ENCODE measurements around the gene KLK6.
"Not testable (repeated sequence)": the region's sequence is repeated elsewhere in the genome, so short reads cannot be mapped to it uniquely, and the experiment has no call there.

Gene KLK6

GRCh38 chr19:50984416-50984815 is 15.0 kb upstream of the KLK6 start:
- DNase-seq, result not testable (repeated sequence)

DNA sequence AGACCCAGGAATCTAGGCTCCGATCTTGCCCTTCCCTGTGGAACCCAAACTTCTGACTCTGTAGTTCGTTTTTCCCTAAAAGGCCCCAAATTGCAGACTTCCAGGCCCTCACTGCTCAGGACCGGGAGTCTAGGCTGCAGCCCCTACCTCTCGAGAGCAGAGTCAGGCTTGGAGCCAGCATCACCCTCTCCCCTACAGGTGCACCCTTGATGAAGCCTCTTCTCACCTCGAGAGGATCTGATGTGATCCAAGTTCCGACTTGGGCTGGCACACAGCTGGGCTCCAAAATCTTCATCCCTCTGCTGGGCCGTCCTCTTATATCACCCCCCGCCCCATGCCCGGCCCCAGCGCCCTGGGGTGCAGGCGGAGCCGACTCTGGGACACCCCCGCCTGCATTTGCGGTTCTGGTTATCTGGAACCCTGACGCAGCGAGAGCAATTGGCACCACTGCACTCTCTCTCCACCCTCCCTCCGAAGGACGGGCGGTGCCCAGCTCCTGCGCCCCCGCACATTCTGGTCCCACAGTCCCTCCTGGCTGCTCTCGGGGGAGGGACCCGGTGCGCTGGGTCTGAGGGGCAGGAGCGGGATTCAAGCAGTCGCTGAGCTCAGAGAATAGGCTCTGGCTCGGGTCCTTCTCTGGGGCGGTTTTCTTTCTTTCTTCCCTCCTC is 14.4 kb upstream of the KLK6 start, which contains the start of gene KLK7:
TSS of gene KLK7 (minus strand) at position 293 of the 668 bp plus-strand sequence. CDS start 1,518 bp downstream, outside the sequence.
- no peak for DNase-seq

- no peak for DNase-seq
These were observed 12.8 kb upstream of the KLK6 start for GRCh38 chr19:50982186-50982585.

- no peak for DNase-seq
These were observed 12.3 kb upstream of the KLK6 start for GRCh38 chr19:50981587-50982146.

- DNase-seq, result no peak
These were observed 10.8 kb upstream of the KLK6 start for GRCh38 chr19:50980208-50980607.

DNA sequence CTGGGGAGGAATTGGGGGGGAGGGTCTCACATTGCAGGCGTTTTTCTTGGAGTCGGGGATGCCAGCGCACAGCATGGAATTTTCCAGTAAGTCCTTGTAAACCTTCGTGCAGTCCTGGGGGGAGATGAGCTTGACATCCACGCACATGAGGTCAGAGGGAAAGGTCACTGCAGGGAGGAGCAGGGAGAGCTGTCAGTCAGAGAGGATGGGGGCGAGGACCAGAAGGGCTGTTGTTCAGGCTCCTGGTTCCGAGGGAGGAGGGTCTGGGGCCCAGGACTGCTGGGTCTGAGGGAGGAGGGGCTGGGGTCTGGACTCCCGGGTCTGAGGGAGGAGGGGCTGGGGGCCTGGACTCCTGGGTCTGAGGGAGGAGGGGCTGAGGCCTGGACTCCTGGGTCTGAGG is 10.4 kb upstream of the KLK6 start:
- DNase-seq, result no peak

DNA sequence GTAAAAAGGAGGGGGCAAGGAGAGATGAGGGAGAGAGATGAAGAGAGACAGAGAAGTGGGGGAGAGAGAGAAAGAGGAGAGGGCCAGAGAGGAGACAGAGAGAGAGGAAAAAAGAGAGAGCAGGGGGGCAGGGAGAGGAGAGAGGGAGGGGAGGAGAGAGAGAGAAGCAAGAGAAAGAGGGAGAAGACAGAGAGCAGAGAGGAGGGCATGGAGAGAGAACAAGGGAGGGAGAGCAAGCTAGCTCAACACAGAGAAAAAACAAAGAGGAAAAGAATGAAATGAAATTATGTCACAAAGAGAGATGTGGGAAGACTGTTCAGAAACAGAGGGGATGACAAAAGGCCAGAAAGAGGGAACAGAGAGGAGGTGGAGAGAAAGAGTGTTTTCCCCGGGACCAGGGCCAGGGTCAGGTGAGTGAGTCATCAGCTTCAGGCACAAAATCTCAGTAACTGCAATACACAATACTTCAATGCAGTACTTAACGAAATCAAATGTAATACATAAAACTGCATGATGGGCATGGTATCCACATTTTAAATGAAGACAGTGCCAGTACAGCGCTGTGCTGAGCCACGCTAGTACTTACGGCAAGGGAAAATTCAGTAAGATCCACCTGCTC is 9.5 kb upstream of the KLK6 start:
- DNase-seq, result no peak

DNA sequence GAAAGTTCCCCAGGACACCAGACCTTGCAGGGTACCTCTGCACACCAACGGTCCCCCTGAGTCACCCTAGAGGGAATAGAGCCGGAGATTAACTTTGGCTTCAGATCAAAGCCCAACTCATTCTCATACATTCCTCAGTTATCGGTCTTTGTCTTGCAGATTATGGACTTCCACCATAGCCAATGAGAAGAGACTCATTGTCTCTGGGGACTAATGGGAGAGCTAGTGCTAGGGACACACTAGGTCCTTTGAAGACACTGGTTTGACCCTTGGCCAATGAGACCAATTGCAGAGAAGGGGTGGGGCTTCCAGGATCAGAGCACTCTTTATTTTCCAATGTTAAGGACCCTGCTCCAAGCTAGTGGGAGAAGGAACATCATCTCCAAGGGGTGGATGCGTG is 8.2 kb upstream of the KLK6 start:
- no peak for DNase-seq

- DNase-seq, result no peak
These were observed 6.4 kb upstream of the KLK6 start for GRCh38 chr19:50975766-50976165.

DNA sequence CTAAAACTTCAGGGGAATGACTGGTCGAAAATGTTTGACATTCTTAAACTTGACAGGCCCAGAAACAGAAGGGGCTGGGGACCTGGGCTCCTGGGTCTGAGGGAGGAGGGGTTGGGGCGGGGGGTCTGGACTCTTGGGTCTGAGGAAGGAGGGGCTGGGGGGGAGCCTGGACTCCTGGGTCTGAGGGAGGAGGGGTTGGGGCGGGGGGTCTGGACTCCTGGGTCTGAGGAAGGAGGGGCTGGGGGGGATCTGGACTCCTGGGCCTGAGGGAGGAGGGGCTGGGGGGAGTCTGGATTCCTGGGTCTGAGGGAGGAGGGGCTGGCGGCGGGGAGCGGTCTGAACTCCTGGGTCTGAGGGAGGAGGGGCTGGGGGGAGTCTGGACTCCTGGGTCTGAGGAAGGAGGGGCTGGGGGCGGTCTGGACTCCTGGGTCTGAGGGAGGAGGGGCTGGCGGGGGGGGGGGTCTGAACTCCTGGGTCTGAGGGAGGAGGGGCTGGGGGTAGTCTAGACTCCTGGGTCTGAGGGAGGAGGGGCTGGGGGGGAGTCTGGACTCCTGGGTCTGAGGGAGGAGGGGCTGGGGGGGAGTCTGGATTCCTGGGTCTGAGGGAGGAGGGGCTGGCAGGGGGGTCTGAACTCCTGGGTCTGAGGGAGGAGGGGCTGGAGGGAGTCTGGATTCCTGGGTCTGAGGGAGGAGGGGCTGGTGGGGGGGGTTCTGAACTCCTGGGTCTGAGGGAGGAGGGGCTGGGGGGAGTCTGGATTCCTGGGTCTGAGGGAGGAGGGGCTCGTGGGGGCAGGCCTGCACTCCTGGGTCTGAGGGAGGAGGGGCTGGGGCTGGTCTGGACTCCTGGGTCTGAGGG is 5.5 kb upstream of the KLK6 start:
- DNase-seq, result no peak

- no peak for DNase-seq
These were observed 3.5 kb upstream of the KLK6 start for GRCh38 chr19:50972795-50973376.

DNA sequence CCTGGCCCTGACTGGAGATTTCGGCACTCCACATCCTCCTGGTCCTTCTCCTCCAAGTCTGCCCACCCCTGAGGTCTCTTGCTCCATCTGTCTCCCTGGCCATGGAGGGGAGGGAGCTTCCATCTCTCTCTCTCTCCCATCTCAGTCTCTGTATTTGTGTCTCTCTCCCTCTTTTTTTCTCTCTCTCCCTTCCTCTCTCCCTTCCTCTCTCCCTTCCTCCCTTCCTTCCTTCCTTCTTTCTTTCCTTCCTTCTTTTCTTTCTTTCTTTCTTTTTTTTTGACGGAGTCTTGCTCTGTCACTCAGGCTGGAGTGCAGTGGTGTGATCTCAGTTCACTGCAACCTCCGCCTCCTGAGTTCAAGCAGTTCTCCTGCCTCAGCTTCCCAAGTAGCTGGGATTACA is 419 bp upstream of the KLK6 start:
- DNase-seq, result not testable (repeated sequence)

- DNase-seq, result no peak
These were observed 527 bp downstream of the KLK6 start for GRCh38 chr19:50968716-50969412.

DNA sequence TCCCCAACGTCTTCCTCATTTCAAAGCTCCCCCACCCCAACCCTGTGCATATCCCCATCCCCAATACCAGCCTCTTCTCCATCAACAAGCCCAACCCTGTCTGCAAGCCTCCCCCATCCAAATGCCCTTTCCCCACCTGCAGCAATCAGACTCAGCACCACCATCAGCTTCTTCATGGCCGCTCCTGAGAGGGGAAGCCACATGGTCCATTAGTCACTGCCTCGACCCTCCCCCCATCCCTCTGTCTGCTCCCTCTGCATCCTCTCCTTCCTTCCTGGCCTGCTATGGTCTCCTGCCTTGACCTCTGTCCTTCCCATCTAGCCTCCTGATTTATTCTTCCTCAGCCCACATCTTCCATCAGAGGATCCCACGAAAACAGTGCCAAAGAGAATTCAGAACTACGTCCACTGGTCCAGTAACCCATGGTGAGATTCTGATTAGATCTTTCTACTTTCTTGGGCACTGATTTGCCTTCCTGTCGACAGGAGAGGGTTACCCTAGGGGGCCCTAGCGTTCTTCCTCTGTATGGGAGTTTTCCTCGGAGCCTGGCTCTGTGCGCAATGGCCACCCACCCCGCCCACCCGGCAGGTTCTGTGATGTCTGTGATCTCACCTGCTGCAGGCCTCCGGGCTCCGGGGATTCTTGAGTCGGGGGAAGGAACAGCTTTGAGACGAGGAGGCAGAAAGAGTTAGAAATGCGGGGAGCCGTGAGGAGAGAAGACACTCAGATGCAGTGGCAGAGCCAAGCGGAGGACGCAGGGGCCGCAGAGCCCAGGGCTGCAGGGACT is 1.3 kb downstream of the KLK6 start:
- DNase-seq, result no peak

DNA sequence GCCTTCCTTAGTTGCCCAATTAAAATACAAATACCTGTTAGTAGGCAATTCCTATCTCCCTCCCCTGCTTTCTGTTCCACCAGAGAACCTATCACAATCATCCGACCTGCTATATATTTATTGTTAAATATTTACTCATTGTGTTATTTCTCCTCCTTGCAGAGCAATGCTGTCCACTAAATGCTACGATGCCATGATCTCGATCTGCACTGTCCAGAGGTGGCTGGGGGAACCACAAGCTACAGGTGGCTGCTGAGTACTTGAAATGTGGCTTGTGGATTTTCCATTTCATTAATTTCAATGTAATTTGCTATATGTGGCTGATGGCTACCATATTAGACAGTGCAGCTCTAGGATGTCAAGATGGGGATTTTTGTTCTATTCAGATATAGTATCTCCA is 5.1 kb downstream of the KLK6 start:
- no peak for DNase-seq

DNA sequence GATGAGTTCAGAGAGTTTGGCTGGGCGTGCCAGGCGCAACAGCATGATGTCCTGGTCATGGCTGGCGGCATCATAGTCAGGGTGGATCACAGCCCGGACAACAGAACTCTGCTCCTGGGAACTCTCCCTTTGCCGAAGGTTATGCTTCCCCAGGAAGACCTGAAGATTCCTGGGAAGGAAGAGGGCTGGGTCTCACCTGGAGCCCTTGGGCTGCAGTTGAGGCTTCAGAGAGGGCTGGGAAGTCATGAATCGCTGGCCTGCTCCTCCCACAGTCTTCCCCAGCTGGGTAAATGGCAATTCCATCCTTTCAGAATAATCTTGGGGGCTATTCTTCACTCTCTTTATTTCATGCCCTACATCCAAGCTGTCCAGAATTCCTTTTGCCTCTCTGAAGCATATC is 6.0 kb downstream of the KLK6 start:
- no peak for DNase-seq

DNA sequence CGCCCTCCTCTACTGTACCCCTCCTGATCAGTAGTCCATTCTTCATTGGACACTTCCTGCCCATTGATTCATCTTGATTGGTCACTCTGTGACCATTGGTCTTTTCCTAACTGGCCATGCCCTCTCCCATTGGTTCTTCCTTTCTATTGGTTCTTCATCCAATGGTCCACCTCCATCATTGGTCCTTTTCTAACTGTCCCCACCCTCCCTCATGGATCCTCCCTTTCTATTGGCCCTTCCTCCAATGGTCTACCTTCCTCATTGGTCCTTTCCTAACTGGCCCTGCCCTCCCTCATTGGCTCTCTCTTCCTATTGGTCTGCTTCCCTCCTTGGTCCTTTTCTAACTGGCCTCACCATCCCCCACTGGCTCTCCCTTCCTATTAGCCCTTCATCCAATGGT is 7.1 kb downstream of the KLK6 start:
- no peak for DNase-seq

DNA sequence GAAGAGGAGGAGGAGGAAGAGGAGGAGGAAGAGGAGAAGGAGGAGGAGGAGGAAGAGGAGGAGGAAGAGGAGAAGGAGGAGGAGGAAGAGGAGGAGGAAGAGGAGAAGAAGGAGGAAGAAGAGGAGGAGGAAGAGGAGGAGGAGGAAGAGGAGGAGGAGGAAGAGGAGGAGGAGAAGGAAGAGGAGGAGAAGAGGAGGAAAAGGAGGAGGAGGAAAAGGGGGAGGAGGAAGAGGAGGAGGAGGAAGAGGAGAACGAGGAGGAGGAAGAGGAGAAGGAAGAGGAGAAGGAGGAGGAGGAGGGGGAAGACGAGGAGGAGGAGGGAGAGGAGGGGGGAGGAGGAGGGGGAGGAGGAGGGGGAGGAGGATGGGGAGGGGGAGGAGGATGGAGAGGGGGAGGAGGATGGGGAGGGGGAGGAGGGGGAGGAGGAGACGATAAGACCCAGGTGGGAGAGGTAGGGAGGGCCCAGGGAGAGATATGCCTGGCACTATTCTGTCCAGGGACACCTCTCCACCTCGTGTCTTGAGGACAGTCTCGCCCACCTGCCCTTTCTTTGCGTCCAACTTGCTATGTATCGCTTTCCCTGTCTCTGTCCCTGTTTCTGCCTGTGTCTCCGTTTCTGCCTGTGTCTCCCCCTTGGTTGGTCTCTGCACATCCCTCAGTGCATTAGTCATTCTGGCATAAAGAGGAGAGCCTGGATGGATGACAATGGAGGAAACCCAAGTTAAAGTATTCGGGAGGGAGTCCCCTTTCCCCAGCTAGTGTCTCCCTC is 9.5 kb downstream of the KLK6 start:
- DNase-seq, result no peak

DNA sequence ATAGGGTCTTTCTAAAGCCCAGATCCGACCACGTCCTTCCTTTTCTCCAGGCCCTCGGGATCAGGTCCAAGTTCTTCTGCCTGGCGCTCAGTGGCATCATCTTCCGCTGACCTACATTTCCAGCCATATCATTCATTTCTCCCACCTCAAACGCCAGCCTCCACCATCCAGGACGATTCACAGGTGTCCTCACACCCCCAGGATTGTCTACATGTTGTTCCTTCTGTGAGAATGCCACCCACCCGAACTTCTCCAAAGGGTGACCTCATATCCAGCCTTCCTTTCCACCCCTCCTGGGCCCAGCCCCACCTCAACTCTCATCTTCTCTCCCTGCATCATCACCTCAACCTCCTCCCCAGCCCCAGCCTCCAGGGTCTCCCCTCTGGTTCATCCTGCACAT is 11.8 kb downstream of the KLK6 start:
- no peak for DNase-seq

DNA sequence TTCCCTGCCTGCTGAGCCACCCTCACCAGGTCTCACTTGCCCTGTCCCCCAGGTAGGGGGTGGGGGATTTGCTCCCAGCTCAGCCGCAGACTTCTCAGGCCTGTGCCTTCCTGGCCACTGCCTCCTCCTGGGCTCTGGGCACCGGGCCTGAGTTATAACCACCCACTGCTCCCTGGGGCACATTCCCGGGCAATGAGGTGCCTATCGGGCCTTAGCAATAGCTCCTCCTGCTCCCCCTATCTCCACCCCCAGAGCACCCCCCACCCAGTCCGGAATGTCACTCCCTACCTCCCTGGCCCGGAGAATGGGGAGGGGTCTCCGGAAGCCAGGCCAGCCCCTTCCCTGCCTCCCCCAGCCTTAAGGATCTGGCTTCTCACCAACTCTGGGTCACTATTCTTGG is 16.5 kb downstream of the KLK6 start, which contains the start of gene KLK5:
TSS of gene KLK5 (minus strand) at position 129 of the 400 bp plus-strand sequence. CDS start 381 bp downstream, outside the sequence.
- no peak for DNase-seq

DNA sequence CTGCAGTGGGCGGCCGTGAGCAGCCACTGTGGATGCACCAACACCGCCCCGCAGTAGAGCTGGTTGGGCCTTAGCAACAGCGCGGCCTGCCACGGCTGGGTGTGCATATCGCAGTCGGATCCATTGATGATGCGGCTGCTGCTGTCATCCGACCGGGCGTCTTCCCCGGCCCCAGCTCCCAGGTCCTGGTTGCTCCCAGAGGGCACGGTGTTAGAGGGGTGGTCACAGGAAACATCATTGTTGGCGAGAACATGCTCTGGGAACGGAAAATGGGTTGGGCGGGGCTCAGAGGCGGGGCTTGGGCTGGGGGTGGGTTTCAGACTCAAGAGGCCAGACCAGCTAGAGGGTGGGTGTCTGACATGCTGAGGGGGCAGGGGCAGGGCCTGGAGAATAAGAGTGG is 19.5 kb downstream of the KLK6 start:
- no peak for DNase-seq
